C4-2B (cell line): Measurements from ENCODE around the gene OSTC.

Experiments used
- H3K27ac ChIP-seq: fragments of 450-650 bp; 2 replicates; pipeline ENCODE4 v1.5.1; 2017
- ZFX ChIP-seq: fragments of 450-650 bp; IDR thresholded peaks from 2 replicates; pipeline ENCODE4 v1.6.1; 2017
- TF ChIP-seq, protein P1 (sequence below): fragments of 450-650 bp; conservative IDR thresholded peaks from 2 replicates; pipeline ENCODE4 v1.5.1; 2017; ENCODE audit warnings: mild to moderate bottlenecking

The OSTC gene

DNA sequence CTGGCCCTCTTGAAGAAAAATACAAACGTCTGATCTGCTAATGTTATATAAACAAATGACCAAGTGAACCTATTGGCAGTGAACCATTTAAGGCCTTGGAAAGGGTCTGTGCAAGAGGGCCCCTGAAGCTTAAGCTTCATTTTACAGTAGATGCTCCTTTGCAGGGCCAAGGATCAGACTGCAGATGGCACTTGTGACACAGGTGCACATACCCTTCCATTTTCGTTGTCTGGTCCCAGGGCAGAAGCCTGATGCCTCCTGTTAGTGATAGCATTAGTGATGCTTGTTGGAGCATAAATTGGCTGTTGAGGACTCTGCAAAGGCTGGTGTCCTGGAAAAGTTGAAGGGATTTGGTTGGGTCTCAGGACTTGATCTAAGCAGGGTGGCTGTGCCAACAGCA is 65.9 kb downstream of the OSTC start:
- no peak for TF ChIP-seq ZFX
- TF ChIP-seq, protein P1, sequence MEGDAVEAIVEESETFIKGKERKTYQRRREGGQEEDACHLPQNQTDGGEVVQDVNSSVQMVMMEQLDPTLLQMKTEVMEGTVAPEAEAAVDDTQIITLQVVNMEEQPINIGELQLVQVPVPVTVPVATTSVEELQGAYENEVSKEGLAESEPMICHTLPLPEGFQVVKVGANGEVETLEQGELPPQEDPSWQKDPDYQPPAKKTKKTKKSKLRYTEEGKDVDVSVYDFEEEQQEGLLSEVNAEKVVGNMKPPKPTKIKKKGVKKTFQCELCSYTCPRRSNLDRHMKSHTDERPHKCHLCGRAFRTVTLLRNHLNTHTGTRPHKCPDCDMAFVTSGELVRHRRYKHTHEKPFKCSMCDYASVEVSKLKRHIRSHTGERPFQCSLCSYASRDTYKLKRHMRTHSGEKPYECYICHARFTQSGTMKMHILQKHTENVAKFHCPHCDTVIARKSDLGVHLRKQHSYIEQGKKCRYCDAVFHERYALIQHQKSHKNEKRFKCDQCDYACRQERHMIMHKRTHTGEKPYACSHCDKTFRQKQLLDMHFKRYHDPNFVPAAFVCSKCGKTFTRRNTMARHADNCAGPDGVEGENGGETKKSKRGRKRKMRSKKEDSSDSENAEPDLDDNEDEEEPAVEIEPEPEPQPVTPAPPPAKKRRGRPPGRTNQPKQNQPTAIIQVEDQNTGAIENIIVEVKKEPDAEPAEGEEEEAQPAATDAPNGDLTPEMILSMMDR: no peak
- no peak overlapping the region for H3K27ac ChIP-seq

DNA sequence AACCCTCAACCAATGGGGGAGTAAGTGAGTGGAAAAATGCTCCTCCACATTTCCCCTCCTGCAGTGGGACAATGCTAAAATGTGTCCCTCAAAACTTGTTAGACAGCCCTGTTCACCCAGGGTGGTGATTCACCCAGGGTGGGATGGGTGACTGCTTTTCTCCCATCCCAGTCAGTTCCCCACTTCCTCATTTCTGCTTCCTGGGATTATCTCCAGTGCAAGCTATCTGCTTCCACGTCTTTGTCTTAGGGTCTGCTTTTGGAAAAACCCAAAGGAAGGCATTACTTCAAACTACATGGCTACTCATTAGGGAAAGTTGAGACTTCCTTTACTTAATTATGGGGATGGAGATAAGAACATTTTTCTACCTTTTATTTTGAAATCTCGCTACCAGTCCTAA is 67.0 kb downstream of the OSTC start:
- no peak for TF ChIP-seq ZFX
- TF ChIP-seq, protein P1: no peak
- H3K27ac ChIP-seq: no peak overlapping the region
